ENCODE measurements around the gene G0S2.

The G0S2 gene

GRCh38 chr1:209715314-209715713 is 40.1 kb downstream of the G0S2 start:
- DNase-seq: no peak

GRCh38 chr1:209717818-209718217 is 42.6 kb downstream of the G0S2 start:
- DNase-seq: no peak

- no peak for DNase-seq
These were observed 45.1 kb downstream of the G0S2 start for GRCh38 chr1:209720326-209720725.

GRCh38 chr1:209720826-209721225 is 45.6 kb downstream of the G0S2 start:
- DNase-seq: no peak

GRCh38 chr1:209721323-209721722 is 46.1 kb downstream of the G0S2 start:
- DNase-seq: no peak

GRCh38 chr1:209723265-209723664 is 48.1 kb downstream of the G0S2 start:
- no peak for DNase-seq

- no peak for DNase-seq
These were observed 48.8 kb downstream of the G0S2 start for GRCh38 chr1:209723756-209724693.

Data from hypothalamus (tissue), 51 donors.